IPS DF 6.9 (cell line): ENCODE data around the gene TRIP10.
"Not testable (repeated sequence)": the region's sequence is repeated elsewhere in the genome, so short reads cannot be mapped to it uniquely, and the experiment has no call there.

Experiments
- DNase-seq: peaks from one replicate; pipeline ENCODE4 v3.0.0-alpha.2; 2013; ENCODE audit warnings: low read depth, low spot score
- H3K27ac ChIP-seq: one replicate; pipeline ENCODE4 v1.5.1; 2013; ENCODE audit warnings: low read length, control low read depth
- H3K27me3 ChIP-seq: 2 replicates; pipeline ENCODE4 v1.6.1; 2013; ENCODE audit warnings: mild to moderate bottlenecking, low read length; ENCODE audit not compliant: control insufficient read depth, insufficient read depth
- H3K36me3 ChIP-seq: 2 replicates; pipeline ENCODE4 v1.6.1; 2013; ENCODE audit warnings: low read length; ENCODE audit not compliant: control insufficient read depth, insufficient read depth
- H3K4me1 ChIP-seq: 2 replicates; pipeline ENCODE4 v1.6.1; 2013; ENCODE audit warnings: low read length; ENCODE audit not compliant: control insufficient read depth, insufficient read depth
- H3K4me3 ChIP-seq: 2 replicates; pipeline ENCODE4 v1.5.1; 2013; ENCODE audit warnings: mild to moderate bottlenecking, low read length
- H3K9me3 ChIP-seq: 2 replicates; pipeline ENCODE4 v1.6.1; 2013; ENCODE audit warnings: low read length, inconsistent platforms; ENCODE audit not compliant: control insufficient read depth, insufficient read depth
- WGBS: extraction: QIAGEN DNeasy Blood & Tissue Kit; methylation state at CpG from one replicate; pipeline ENCODE4 v1.1.7; 2013; ENCODE audit warnings: mixed read lengths, missing lambda C conversion rate; ENCODE audit not compliant: insufficient read length, insufficient coverage; 5-methylcytosine and 5-hydroxymethylcytosine counted together

TRIP10 gene

GRCh38 chr19:6753178-6754031 is 13.9 kb downstream of the TRIP10 start:
- WGBS = no CpG with 5 or more reads among the region's 50 CpGs
- H3K27ac ChIP-seq = no peak overlapping the region
- peaks cover 23% of the 10 kb centered on the region for H3K36me3 ChIP-seq
- no peaks in the 10 kb centered on the region for H3K9me3 ChIP-seq
- DNase-seq = no peak
- H3K4me1 ChIP-seq = 0 out of 2 replicates have a peak, but pooled peaks cover 2% of the 10 kb centered on the region
- peak overlapping the region; percentile 25; the same call in 1 of the 2 replicates for H3K4me3 ChIP-seq
- H3K27me3 ChIP-seq = no peaks in the 10 kb centered on the region

DNA sequence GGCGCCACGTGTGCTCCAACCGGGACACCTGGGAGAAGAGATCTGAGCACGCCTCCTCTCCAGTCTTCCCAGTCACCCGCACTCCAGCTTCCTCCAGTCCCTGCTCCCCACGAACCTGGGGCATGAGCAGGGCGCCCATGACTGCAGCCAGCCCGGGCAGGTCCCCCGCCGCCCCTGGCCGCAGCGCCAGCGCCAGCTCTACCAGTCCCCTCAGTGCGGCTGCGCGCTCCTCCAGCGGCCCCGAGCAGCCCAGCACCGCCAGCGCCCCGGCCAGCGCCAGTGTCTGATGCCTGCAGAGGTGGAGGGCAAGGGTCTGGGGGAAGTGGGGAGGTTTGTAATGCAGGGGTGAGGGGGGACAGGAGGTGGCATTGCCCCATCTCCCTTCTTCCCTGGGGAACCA is 14.7 kb downstream of the TRIP10 start:
- no peaks in the 10 kb centered on the region for H3K9me3 ChIP-seq
- H3K36me3 ChIP-seq = peaks cover 21% of the 10 kb centered on the region
- H3K4me1 ChIP-seq = 0 out of 2 replicates have a peak, but pooled peaks cover 2% of the 10 kb centered on the region
- H3K27me3 ChIP-seq = no peaks in the 10 kb centered on the region
- H3K4me3 ChIP-seq = no peak overlapping the region
- H3K27ac ChIP-seq = no peak overlapping the region
- DNase-seq = no peak
- no CpG with 5 or more reads among the region's 22 CpGs for WGBS

DNA sequence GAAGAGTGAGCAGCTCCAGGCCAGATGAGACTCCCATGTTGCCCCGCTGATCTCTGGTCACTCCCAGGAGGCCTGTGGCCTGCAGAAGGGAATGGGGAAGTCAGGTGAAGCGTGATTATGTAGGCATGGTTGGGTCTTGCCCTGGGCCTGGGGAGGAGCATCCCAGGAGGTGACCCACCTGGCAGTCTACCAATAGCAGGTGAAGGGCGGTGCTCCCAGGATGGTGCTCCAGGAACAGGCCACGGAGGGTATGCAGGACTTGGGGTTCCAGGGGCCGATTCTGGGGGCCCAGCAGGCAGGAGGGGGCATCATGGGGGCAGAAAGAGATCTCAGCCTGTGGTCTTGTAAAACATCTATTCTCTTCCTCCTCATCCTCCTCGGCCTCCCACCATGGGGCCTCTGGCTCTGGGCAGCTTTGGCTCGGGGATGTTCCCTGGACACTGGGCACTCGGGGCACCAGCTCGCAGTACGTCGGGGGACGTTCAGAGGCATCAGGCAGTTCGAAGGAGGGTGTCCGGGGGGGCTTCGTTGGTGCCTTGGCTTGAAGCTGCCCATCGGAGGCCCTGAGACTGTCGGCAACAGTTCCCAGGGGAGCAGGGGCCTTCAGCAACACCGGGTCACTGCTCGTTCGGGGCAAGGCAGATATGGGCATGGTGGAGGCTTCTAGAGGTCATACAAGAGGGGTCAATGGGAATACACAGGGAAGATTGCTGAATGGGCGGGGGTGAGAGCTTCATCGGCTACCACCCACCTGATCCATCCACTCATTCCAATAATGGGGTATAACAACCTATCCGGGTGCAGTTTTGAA is 15.4 kb downstream of the TRIP10 start:
- no CpG with 5 or more reads among the region's 23 CpGs for WGBS
- DNase-seq = no peak
- no peaks in the 10 kb centered on the region for H3K27me3 ChIP-seq
- peaks cover 20% of the 10 kb centered on the region for H3K36me3 ChIP-seq
- no peak overlapping the region for H3K4me3 ChIP-seq
- no peak overlapping the region for H3K27ac ChIP-seq
- no peaks in the 10 kb centered on the region for H3K9me3 ChIP-seq
- H3K4me1 ChIP-seq = 0 out of 2 replicates have a peak, but pooled peaks cover 2% of the 10 kb centered on the region

- WGBS = no CpG with 5 or more reads among the region's 17 CpGs
- Histone ChIP-seq H3K36me3 (peaks cover 4% of the 10 kb centered on the region; the same call in 1 of the 2 replicates), H3K27me3 (no peaks in the 10 kb centered on the region), H3K4me3 (no peak overlapping the region), H3K9me3 (no peaks in the 10 kb centered on the region), H3K27ac (no peak overlapping the region), H3K4me1 (no peaks in the 10 kb centered on the region)
- DNase-seq = no peak
Observed at GRCh38 chr19:6760606-6761005, 21.1 kb downstream of the TRIP10 start.

DNA sequence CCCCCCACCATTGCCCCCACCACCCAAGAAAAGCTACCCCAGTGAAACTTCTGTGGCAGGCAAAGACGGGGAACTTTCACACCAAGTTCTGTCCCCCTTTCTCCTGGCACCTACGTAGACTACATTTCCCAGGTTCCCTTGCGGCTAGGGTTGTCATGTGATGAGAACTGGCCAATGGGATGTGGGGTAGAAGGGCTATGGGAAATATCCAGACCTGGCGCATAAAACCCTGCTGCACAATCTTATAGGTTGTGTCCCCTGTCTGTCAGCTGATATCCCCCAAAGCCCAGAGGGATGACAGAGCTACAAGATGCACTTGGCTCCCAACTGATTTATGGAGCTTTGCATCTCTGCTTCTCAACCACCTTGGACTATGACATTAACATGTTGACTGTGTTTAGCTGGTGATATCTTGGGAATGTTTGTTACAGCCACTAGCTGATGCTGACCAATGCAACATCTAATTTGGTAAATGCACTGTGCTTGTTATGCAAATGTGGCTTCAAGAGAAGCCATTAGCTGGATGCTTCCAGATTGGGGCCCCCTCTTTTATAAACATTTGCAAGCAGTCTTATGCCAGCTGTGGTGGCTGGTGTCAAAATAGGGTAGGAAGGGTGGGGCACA is 21.7 kb downstream of the TRIP10 start:
- Histone ChIP-seq H3K36me3 (peaks cover 4% of the 10 kb centered on the region; the same call in 1 of the 2 replicates), H3K9me3 (no peaks in the 10 kb centered on the region), H3K4me1 (no peaks in the 10 kb centered on the region; the same call in 1 of the 2 replicates), H3K27me3 (no peaks in the 10 kb centered on the region), H3K27ac (no peak overlapping the region), H3K4me3 (no peak overlapping the region)
- DNase-seq = no peak
- no CpG with 5 or more reads among the region's 4 CpGs for WGBS

GRCh38 chr19:6762253-6762797 is 22.8 kb downstream of the TRIP10 start:
- no CpG with 5 or more reads among the region's 8 CpGs for WGBS
- not testable (repeated sequence) for H3K4me3 ChIP-seq, H3K9me3 ChIP-seq, H3K36me3 ChIP-seq, H3K27ac ChIP-seq, H3K27me3 ChIP-seq, DNase-seq, H3K4me1 ChIP-seq

DNA sequence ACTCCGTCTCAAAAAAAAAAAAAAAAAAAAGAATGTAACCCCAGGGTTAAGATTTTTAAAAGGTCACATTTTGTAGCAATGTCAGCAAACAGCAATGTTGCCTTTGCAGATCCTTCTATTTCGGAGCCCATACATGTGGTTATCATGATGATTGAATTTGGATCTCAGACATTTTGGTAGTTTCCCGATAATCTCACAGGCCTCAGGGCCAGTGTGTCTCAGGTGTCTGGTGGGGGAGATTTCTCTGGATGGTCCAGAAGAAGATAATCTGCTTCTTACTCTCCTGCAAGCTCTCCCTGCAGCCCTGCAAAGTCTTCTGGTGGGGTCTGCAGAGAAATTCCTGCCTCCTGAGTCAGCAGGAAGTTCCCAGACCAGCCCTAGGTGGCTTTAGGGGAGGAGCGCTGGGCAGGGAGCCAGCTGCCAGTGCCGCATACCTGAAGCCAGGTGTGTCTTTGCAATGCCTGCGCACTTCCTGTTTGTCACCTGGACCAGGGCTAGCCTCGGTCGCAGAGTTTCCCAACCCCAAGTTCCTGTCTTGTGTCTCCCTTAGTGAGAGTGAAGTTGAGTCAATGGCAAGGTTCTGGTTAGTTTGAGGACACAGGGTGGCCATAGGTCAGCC is 26.4 kb downstream of the TRIP10 start:
- H3K4me1 ChIP-seq = peaks cover 1% of the 10 kb centered on the region; the same call in 1 of the 2 replicates
- H3K27ac ChIP-seq = no peak overlapping the region
- no CpG with 5 or more reads among the region's 8 CpGs for WGBS
- DNase-seq = peak; percentile 81
- no peaks in the 10 kb centered on the region for H3K9me3 ChIP-seq
- no peaks in the 10 kb centered on the region for H3K27me3 ChIP-seq
- H3K4me3 ChIP-seq = peak overlapping the region; percentile 14; the same call in 1 of the 2 replicates
- no peaks in the 10 kb centered on the region for H3K36me3 ChIP-seq

GRCh38 chr19:6766357-6767080 is 27.0 kb downstream of the TRIP10 start:
- DNase-seq = no peak
- H3K4me1 ChIP-seq = peaks cover 1% of the 10 kb centered on the region; the same call in 1 of the 2 replicates
- peak overlapping the region; percentile 62; the same call in 1 of the 2 replicates for H3K4me3 ChIP-seq

GRCh38 chr19:6767081-6767356 is 27.5 kb downstream of the TRIP10 start:
- Histone ChIP-seq H3K4me1 (peaks cover 1% of the 10 kb centered on the region; the same call in 1 of the 2 replicates), H3K4me3 (peak overlapping the region; percentile 62; the same call in 1 of the 2 replicates), H3K27me3 (no peaks in the 10 kb centered on the region), H3K9me3 (no peaks in the 10 kb centered on the region), H3K36me3 (no peaks in the 10 kb centered on the region), H3K27ac (no peak overlapping the region)
- no CpG with 5 or more reads among the region's 15 CpGs for WGBS
- no peak for DNase-seq

More at GRCh38 chr19:6766357-6767080, 27.0 kb downstream of the TRIP10 start:
- no peaks in the 10 kb centered on the region for H3K36me3 ChIP-seq
- H3K27me3 ChIP-seq = no peaks in the 10 kb centered on the region
- H3K9me3 ChIP-seq = no peaks in the 10 kb centered on the region
- no CpG with 5 or more reads among the region's 16 CpGs for WGBS
- H3K27ac ChIP-seq = no peak overlapping the region
